Naive B cell (primary cell): Measurements from ENCODE around the gene STARD4. TPM values are rescaled to one million over a fixed set of nuclear protein-coding genes. Genes with fewer than 3 reads are reported as not detected.
A peak's percentile ranks its signal among the peaks of the same experiment; 100 is the strongest.

ENCODE experiments used
- ATAC-seq, 2 donors: fragments of 150-1000 bp; cut with Tn5 transposase; 2 replicates each; pipeline ENCODE4 v1.10.0; 2021; ENCODE audit warnings: low read depth in 2 of 2, mild to moderate bottlenecking in 2 of 2, moderate library complexity in 2 of 2
- DNase-seq: peaks from one replicate; pipeline ENCODE4 v3.0.0; 2022
- H3K27ac Mint-ChIP-seq, 6 donors: one replicate each; pipeline ENCODE4 v1.8.0; 2020 to 2022; ENCODE audit warnings: mild to moderate bottlenecking in 6 of 6, mixed read lengths in 6 of 6, moderate library complexity in 5 of 6, inconsistent platforms in 2 of 6
- H3K27me3 Mint-ChIP-seq, 3 donors: one replicate each; pipeline ENCODE4 v1.8.0; 2021 to 2022; ENCODE audit warnings: mixed read lengths in 3 of 3, mild to moderate bottlenecking in 1 of 3
- H3K36me3 Mint-ChIP-seq, 2 donors: one replicate each; pipeline ENCODE4 v1.8.0; 2020 to 2022; ENCODE audit warnings: mixed read lengths in 2 of 2, inconsistent platforms in 1 of 2, mild to moderate bottlenecking in 1 of 2
- H3K4me1 Mint-ChIP-seq, 3 donors: one replicate each; pipeline ENCODE4 v1.8.0; 2020 to 2022; ENCODE audit warnings: mixed read lengths in 3 of 3, inconsistent platforms in 1 of 3, mild to moderate bottlenecking in 1 of 3, moderate library complexity in 1 of 3
- H3K4me3 Mint-ChIP-seq, 8 donors: one replicate each; pipeline ENCODE4 v1.8.0; 2020 to 2022; ENCODE audit warnings: mild to moderate bottlenecking in 8 of 8, mixed read lengths in 8 of 8, moderate library complexity in 8 of 8, inconsistent platforms in 2 of 8
- H3K9me3 Mint-ChIP-seq, 7 donors: one replicate each; pipeline ENCODE4 v1.8.0; 2020 to 2022; ENCODE audit warnings: mixed read lengths in 7 of 7, mild to moderate bottlenecking in 5 of 7, inconsistent platforms in 2 of 7, moderate library complexity in 1 of 7
- polyA plus RNA-seq, 6 donors: library from polyadenylated mRNA; unstranded; fragments of 300-500 nt; fragmentation: Illumina TruSeq; gene quantifications; one replicate each; pipeline ENCODE4 v1.2.3, GENCODE V29; 2021; ENCODE audit warnings: low read depth in 6 of 6

The STARD4 gene
- polyA plus RNA-seq, result 10 to 100 TPM in 4 of 6 donors, 1 to 10 TPM in 2; 5.8 to 12.6 (median 10.6) TPM

- no peaks in the 10 kb centered on the region for H3K9me3 Mint-ChIP-seq
- peak within 1 kb of the TSS; percentile 96 to 100 (median 99) for H3K4me3 Mint-ChIP-seq
- ATAC-seq (peak; percentile 93), DNase-seq (peak; percentile 94)
- H3K27me3 Mint-ChIP-seq, result no peaks in the 10 kb centered on the region
- H3K27ac Mint-ChIP-seq, result peak within 1 kb of the TSS; percentile 93 to 99 (median 98)
- no peaks in the 10 kb centered on the region for H3K36me3 Mint-ChIP-seq
- H3K4me1 Mint-ChIP-seq, result peaks cover 5 to 44% (median 37%) of the 10 kb centered on the region in 3 donors
Measured at GRCh38 chr5:111512375-111513130, at the start of gene STARD4. Gene STARD4 (minus strand): TSS chr5:111512535. CDS start chr5:111507433, 5,102 bp downstream.

GRCh38 chr5:111559680-111560079 lies 47.3 kb upstream of the STARD4 start:
- no peak for DNase-seq
- no peaks in the 10 kb centered on the region for H3K4me1 Mint-ChIP-seq
- peaks cover 2 to 14% (median 9%) of the 10 kb centered on the region in 7 donors for H3K9me3 Mint-ChIP-seq
- H3K27ac Mint-ChIP-seq, result no peak overlapping the region
- H3K36me3 Mint-ChIP-seq, result peaks cover 7 to 11% of the 10 kb centered on the region in 2 donors
- peaks cover 0 to 17% (median 0%) of the 10 kb centered on the region in 3 donors for H3K27me3 Mint-ChIP-seq
- H3K4me3 Mint-ChIP-seq, result no peak overlapping the region
- no peak for ATAC-seq

GRCh38 chr5:111557686-111558085 lies 45.4 kb upstream of the STARD4 start:
- DNase-seq (no peak), ATAC-seq (no peak)
- Mint-ChIP-seq H3K4me3 (no peak overlapping the region), H3K27ac (no peak overlapping the region), H3K4me1 (no peaks in the 10 kb centered on the region), H3K27me3 (peaks cover 0 to 16% (median 0%) of the 10 kb centered on the region in 3 donors), H3K36me3 (peaks cover 7 to 11% of the 10 kb centered on the region in 2 donors), H3K9me3 (peaks cover 2 to 14% (median 9%) of the 10 kb centered on the region in 7 donors)

GRCh38 chr5:111557111-111557510 lies 44.8 kb upstream of the STARD4 start:
- Mint-ChIP-seq H3K4me1 (no peaks in the 10 kb centered on the region), H3K27ac (no peak overlapping the region), H3K4me3 (no peak overlapping the region), H3K27me3 (peaks cover 0 to 11% (median 0%) of the 10 kb centered on the region in 3 donors), H3K36me3 (peaks cover 7 to 11% of the 10 kb centered on the region in 2 donors), H3K9me3 (peaks cover 2 to 14% (median 9%) of the 10 kb centered on the region in 7 donors)
- no peak for DNase-seq
- ATAC-seq, result no peak

GRCh38 chr5:111556501-111556900 lies 44.2 kb upstream of the STARD4 start:
- no peak for DNase-seq

GRCh38 chr5:111555760-111556159 lies 43.4 kb upstream of the STARD4 start:
- Mint-ChIP-seq H3K4me1 (peaks cover 0 to 2% (median 1%) of the 10 kb centered on the region in 3 donors), H3K4me3 (no peak overlapping the region), H3K36me3 (peaks cover 7 to 11% of the 10 kb centered on the region in 2 donors), H3K27ac (no peak overlapping the region), H3K9me3 (peaks cover 2 to 14% (median 9%) of the 10 kb centered on the region in 7 donors), H3K27me3 (peaks cover 0 to 9% (median 0%) of the 10 kb centered on the region in 3 donors)
- ATAC-seq, result no peak
- no peak for DNase-seq

More at GRCh38 chr5:111556501-111556900, 44.2 kb upstream of the STARD4 start:
- Mint-ChIP-seq H3K36me3 (peaks cover 7 to 11% of the 10 kb centered on the region in 2 donors), H3K9me3 (peaks cover 2 to 14% (median 9%) of the 10 kb centered on the region in 7 donors), H3K4me3 (no peak overlapping the region), H3K4me1 (no peaks in the 10 kb centered on the region), H3K27ac (no peak overlapping the region), H3K27me3 (peaks cover 0 to 9% (median 0%) of the 10 kb centered on the region in 3 donors)
- no peak for ATAC-seq

GRCh38 chr5:111553868-111554267 lies 41.5 kb upstream of the STARD4 start:
- Mint-ChIP-seq H3K9me3 (peaks cover 0 to 1% (median 0%) of the 10 kb centered on the region in 7 donors), H3K4me3 (no peak overlapping the region), H3K27ac (peak overlapping the region in 1 of 6 donors; percentile 34), H3K36me3 (no peaks in the 10 kb centered on the region), H3K4me1 (peaks cover 3 to 9% (median 7%) of the 10 kb centered on the region in 3 donors), H3K27me3 (peaks cover 0 to 6% (median 0%) of the 10 kb centered on the region in 3 donors)
- DNase-seq (no peak), ATAC-seq (no peak)

- ATAC-seq (no peak), DNase-seq (no peak)
- no peak overlapping the region for H3K27ac Mint-ChIP-seq
- peaks cover 0 to 6% (median 0%) of the 10 kb centered on the region in 3 donors for H3K27me3 Mint-ChIP-seq
- no peak overlapping the region for H3K4me3 Mint-ChIP-seq
- peaks cover 0 to 1% (median 0%) of the 10 kb centered on the region in 7 donors for H3K9me3 Mint-ChIP-seq
- H3K36me3 Mint-ChIP-seq, result no peaks in the 10 kb centered on the region
- peaks cover 3 to 9% (median 7%) of the 10 kb centered on the region in 3 donors for H3K4me1 Mint-ChIP-seq
Measured at GRCh38 chr5:111552896-111553295, 40.6 kb upstream of the STARD4 start.

- no peak for ATAC-seq
- peaks cover 3 to 9% (median 7%) of the 10 kb centered on the region in 3 donors for H3K4me1 Mint-ChIP-seq
- no peak overlapping the region for H3K27ac Mint-ChIP-seq
- no peak for DNase-seq
- H3K4me3 Mint-ChIP-seq, result no peak overlapping the region
- no peaks in the 10 kb centered on the region for H3K36me3 Mint-ChIP-seq
- peaks cover 0 to 6% (median 0%) of the 10 kb centered on the region in 3 donors for H3K27me3 Mint-ChIP-seq
- peaks cover 0 to 1% (median 0%) of the 10 kb centered on the region in 7 donors for H3K9me3 Mint-ChIP-seq
Measured at GRCh38 chr5:111552492-111552891, 40.2 kb upstream of the STARD4 start.

GRCh38 chr5:111551569-111552275 lies 39.4 kb upstream of the STARD4 start:
- Mint-ChIP-seq H3K4me3 (no peak overlapping the region), H3K27ac (no peak overlapping the region), H3K27me3 (peaks cover 0 to 6% (median 0%) of the 10 kb centered on the region in 3 donors), H3K9me3 (peaks cover 0 to 1% (median 0%) of the 10 kb centered on the region in 7 donors), H3K4me1 (peaks cover 3 to 9% (median 7%) of the 10 kb centered on the region in 3 donors), H3K36me3 (no peaks in the 10 kb centered on the region)
- ATAC-seq (no peak), DNase-seq (no peak)

- peaks cover 0 to 6% (median 0%) of the 10 kb centered on the region in 3 donors for H3K27me3 Mint-ChIP-seq
- no peak overlapping the region for H3K4me3 Mint-ChIP-seq
- ATAC-seq, result no peak
- DNase-seq, result no peak
- no peak overlapping the region for H3K27ac Mint-ChIP-seq
- peaks cover 0 to 1% (median 0%) of the 10 kb centered on the region in 7 donors for H3K9me3 Mint-ChIP-seq
- no peaks in the 10 kb centered on the region for H3K36me3 Mint-ChIP-seq
- H3K4me1 Mint-ChIP-seq, result peaks cover 3 to 9% (median 7%) of the 10 kb centered on the region in 3 donors
Measured at GRCh38 chr5:111551161-111551560, 38.8 kb upstream of the STARD4 start.

- Mint-ChIP-seq H3K36me3 (no peaks in the 10 kb centered on the region), H3K9me3 (peaks cover 0 to 1% (median 0%) of the 10 kb centered on the region in 7 donors), H3K27ac (no peak overlapping the region), H3K4me1 (peaks cover 3 to 9% (median 7%) of the 10 kb centered on the region in 3 donors), H3K27me3 (peaks cover 0 to 6% (median 0%) of the 10 kb centered on the region in 3 donors), H3K4me3 (no peak overlapping the region)
- ATAC-seq, result peak; percentile 74 to 87
- DNase-seq, result peak; percentile 65
Measured at GRCh38 chr5:111550282-111551020, 38.1 kb upstream of the STARD4 start.
